Subcutaneous adipose tissue (tissue), 4 donors: Measurements from ENCODE around the gene CPB2. TPM values are rescaled to one million over a fixed set of nuclear protein-coding genes. Genes with fewer than 3 reads are reported as not detected.

Experiments
- CTCF ChIP-seq: fragments of 450-650 bp; IDR thresholded peaks from one replicate; pipeline ENCODE4 v1.5.1; 2016; ENCODE audit warnings: low read depth, mild to moderate bottlenecking, control low read depth, antibody characterized with exemption, moderate library complexity
- total RNA-seq, 4 donors: library from RNA; depleted of rRNA; stranded (reverse); fragments of >200 nt; gene quantifications; one replicate each; pipeline ENCODE4 v1.1.0, GENCODE V29; 2016

CPB2 gene
- total RNA-seq, 4 donors from 2014 or later = 0.34 TPM; not detected in 3

DNA sequence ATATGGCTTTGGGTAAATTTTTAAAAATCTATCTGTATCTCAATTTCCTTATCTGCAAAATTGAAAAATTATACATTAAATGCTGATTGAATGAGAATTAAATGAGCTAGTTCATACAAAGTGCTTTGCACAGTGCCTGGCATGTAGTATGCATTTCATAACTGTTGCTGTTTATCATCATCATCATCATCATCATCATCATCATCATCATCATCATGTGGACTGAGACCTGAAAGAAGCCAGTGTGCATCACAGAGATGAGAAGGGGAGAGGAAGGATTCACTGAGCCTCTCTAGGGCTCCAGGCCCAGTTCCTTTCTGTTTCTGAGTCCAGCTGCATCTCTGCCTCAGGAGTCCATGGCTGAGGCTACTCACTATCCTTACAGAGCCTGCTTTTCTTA, 45.4 kb downstream of the CPB2 start:
- TF ChIP-seq CTCF = no peak

DNA sequence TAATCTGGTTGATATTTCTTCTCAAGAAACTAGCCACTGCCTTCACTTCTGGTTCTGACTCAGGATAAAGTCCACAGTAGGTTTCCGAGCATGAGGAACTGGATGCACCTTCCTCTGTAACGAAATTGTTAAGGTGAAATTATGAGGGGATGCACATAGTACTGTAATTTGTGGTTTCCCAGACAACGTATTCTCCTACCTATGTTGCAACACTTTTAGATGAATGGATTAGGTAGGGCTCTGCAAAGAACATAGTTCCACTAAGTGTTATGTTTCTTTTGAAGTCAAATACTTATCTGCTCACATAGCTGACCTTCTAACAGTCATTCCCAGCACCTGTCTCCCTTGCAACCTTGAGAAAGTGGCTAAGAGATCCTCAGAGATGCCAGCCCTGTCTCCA, 46.6 kb downstream of the CPB2 start:
- no peak for TF ChIP-seq CTCF

GRCh38 chr13:46057256-46058015, 47.4 kb downstream of the CPB2 start:
- no peak for TF ChIP-seq CTCF

DNA sequence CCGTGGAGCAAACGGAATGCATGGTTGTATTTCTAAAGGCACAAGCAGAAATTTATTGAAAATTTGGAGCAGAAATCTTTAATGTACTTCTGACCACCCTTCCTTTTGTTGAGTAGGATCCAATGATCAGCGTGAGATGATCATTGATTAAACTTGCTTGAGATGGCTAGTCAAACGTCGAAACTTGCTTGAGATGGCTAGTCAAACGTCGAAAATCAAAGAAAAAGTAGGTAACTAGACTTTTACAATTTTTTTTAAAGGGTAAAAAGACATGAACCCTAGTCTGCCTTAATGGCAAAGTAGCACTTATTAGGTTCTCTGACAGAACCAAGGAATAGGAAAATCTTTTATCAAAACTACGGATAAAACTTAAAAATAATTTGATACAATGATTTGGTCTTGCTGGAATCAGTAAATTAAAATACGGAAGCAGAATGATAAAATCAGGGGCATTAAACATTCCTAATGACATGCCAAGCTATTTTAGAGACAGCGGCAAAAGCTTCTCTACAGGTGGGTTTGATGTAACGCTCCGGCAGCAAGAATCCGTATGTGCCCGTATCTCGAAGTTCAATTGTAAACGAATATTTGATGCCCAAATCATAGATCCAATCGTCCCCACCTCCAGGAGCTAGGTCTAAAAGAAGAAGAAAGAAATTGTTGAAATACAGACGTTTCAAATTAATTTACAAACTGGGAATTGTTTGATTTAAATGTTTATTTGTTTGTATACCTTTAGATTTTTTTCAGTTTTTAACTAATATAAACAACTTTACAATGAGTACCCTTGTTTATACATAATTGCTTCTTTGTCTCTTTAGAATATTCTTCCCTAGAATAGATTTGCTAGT, 51.4 kb downstream of the CPB2 start:
- no peak for TF ChIP-seq CTCF

GRCh38 chr13:46052319-46053161, 52.3 kb downstream of the CPB2 start, which contains the start of gene ZC3H13:
Gene ZC3H13 (minus strand): TSS chr13:46052746. CDS start chr13:46045507, 7,239 bp downstream.
- no peak for TF ChIP-seq CTCF

- no peak for TF ChIP-seq CTCF
Measured at GRCh38 chr13:46051968-46052318, 52.9 kb downstream of the CPB2 start.
